ENCODE results near the gene PLXNA4. TPM values are rescaled to one million over a fixed set of nuclear protein-coding genes. Genes with fewer than 3 reads are reported as not detected.

The PLXNA4 gene
- total RNA-seq, 4 donors from 2014 or later: 4.8 to 19.7 (median 10.7) TPM

GRCh38 chr7:132609906-132610520 is 33.7 kb upstream of the PLXNA4 start:
- no peak for ATAC-seq
- no peaks in the 10 kb centered on the region for H3K36me3 ChIP-seq
- peaks cover 0 to 8% (median 0%) of the 10 kb centered on the region in 3 donors for H3K4me1 ChIP-seq
- no peak overlapping the region for H3K4me3 ChIP-seq
- no peaks in the 10 kb centered on the region for H3K9me3 ChIP-seq
- H3K27ac ChIP-seq: no peak overlapping the region
- TF ChIP-seq POLR2A (IDR thresholded peaks at IDR 0.05): no peak
- TF ChIP-seq POLR2AphosphoS5 (IDR thresholded peaks at IDR 0.05): no peak
- no peak for TF ChIP-seq EP300 (IDR thresholded peaks at IDR 0.05)
- WGBS, 2 donors (ENCODE audit: low coverage in 1 of 2): 37% methylated on average over 2 of the region's 2 CpGs; no CpG with 5 or more reads in 1 of the 2 donors
- H3K27me3 ChIP-seq: peaks cover 7% of the 10 kb centered on the region

GRCh38 chr7:132609222-132609621 is 33.0 kb upstream of the PLXNA4 start:
- 92 to 100% methylated on average over 1 to 2 of the region's 2 CpGs for WGBS, 2 donors (ENCODE audit: low coverage in 1 of 2)
- TF ChIP-seq EP300 (IDR thresholded peaks at IDR 0.05) (no peak), CTCF (IDR thresholded peaks at IDR 0.05) (no peak), POLR2A (IDR thresholded peaks at IDR 0.05) (no peak), POLR2AphosphoS5 (IDR thresholded peaks at IDR 0.05) (no peak)
- H3K9me3 ChIP-seq: no peaks in the 10 kb centered on the region
- no peak overlapping the region for H3K4me3 ChIP-seq
- H3K36me3 ChIP-seq: no peaks in the 10 kb centered on the region
- no peak overlapping the region for H3K27ac ChIP-seq
- peaks cover 3% of the 10 kb centered on the region for H3K27me3 ChIP-seq
- no peak for ATAC-seq
- peaks cover 0 to under 1% (median 0%) of the 10 kb centered on the region in 3 donors for H3K4me1 ChIP-seq

- H3K36me3 ChIP-seq: no peaks in the 10 kb centered on the region
- 76 to 100% methylated on average over 1 to 5 of the region's 5 CpGs for WGBS, 2 donors (ENCODE audit: low coverage in 1 of 2)
- no peaks in the 10 kb centered on the region for H3K4me1 ChIP-seq
- TF ChIP-seq CTCF (IDR thresholded peaks at IDR 0.05): no peak
- H3K27ac ChIP-seq: no peak overlapping the region
- peaks cover 3% of the 10 kb centered on the region for H3K27me3 ChIP-seq
- H3K9me3 ChIP-seq: no peaks in the 10 kb centered on the region
- ATAC-seq: no peak
- no peak overlapping the region for H3K4me3 ChIP-seq
These were observed 32.3 kb upstream of the PLXNA4 start for GRCh38 chr7:132608523-132608922.

GRCh38 chr7:132607656-132608055 is 31.4 kb upstream of the PLXNA4 start:
- Histone ChIP-seq H3K4me1 (no peaks in the 10 kb centered on the region), H3K36me3 (no peaks in the 10 kb centered on the region), H3K4me3 (no peak overlapping the region), H3K27ac (no peak overlapping the region), H3K9me3 (no peaks in the 10 kb centered on the region), H3K27me3 (peaks cover 4% of the 10 kb centered on the region)
- 72 to 86% methylated on average over 2 of the region's 2 CpGs for WGBS, 2 donors (ENCODE audit: low coverage in 1 of 2)
- no peak for ATAC-seq
- TF ChIP-seq POLR2A (IDR thresholded peaks at IDR 0.05): no peak
- TF ChIP-seq EP300 (IDR thresholded peaks at IDR 0.05): no peak
- TF ChIP-seq CTCF (IDR thresholded peaks at IDR 0.05): no peak
- no peak for TF ChIP-seq POLR2AphosphoS5 (IDR thresholded peaks at IDR 0.05)

- Histone ChIP-seq H3K27me3 (peaks cover 10% of the 10 kb centered on the region), H3K36me3 (no peaks in the 10 kb centered on the region), H3K27ac (no peak overlapping the region), H3K4me1 (no peaks in the 10 kb centered on the region), H3K4me3 (no peak overlapping the region), H3K9me3 (no peaks in the 10 kb centered on the region)
- TF ChIP-seq POLR2AphosphoS5 (IDR thresholded peaks at IDR 0.05) (no peak), POLR2A (IDR thresholded peaks at IDR 0.05) (no peak), EP300 (IDR thresholded peaks at IDR 0.05) (no peak), CTCF (IDR thresholded peaks at IDR 0.05) (no peak)
- 71 to 79% methylated on average over 3 of the region's 4 CpGs for WGBS, 2 donors (ENCODE audit: low coverage in 1 of 2)
- no peak for ATAC-seq
These were observed 27.9 kb upstream of the PLXNA4 start for GRCh38 chr7:132604121-132604520.

All from gastroesophageal sphincter (tissue), 4 donors.